Measurements from ENCODE around the gene ATXN2.

The ATXN2 gene

GRCh38 chr12:111412007-111412829 is 186.9 kb downstream of the ATXN2 start:
- no peak for ATAC-seq
- H3K36me3 Mint-ChIP-seq (ENCODE audit: low read depth) = peaks cover 40% of the 10 kb centered on the region
- H3K4me1 Mint-ChIP-seq = peaks cover 82% of the 10 kb centered on the region
- no peak for DNase-seq
- H3K9me3 Mint-ChIP-seq = no peaks in the 10 kb centered on the region
- H3K27ac Mint-ChIP-seq = peak overlapping the region; percentile 87
- peak overlapping the region; percentile 33 for H3K4me3 Mint-ChIP-seq
- H3K27me3 Mint-ChIP-seq = no peaks in the 10 kb centered on the region

- DNase-seq (no peak), ATAC-seq (no peak)
- peaks cover 40% of the 10 kb centered on the region for H3K36me3 Mint-ChIP-seq (ENCODE audit: low read depth)
- H3K4me1 Mint-ChIP-seq = peaks cover 82% of the 10 kb centered on the region
- peak overlapping the region; percentile 89 for H3K4me3 Mint-ChIP-seq
- no peaks in the 10 kb centered on the region for H3K27me3 Mint-ChIP-seq
- peak overlapping the region; percentile 90 for H3K27ac Mint-ChIP-seq
- H3K9me3 Mint-ChIP-seq = no peaks in the 10 kb centered on the region
Observed at GRCh38 chr12:111411185-111411764, 187.8 kb downstream of the ATXN2 start.

GRCh38 chr12:111410431-111411184 is 188.5 kb downstream of the ATXN2 start:
- Mint-ChIP-seq H3K27me3 (no peaks in the 10 kb centered on the region), H3K4me3 (peak overlapping the region; percentile 89), H3K36me3 (ENCODE audit: low read depth) (peaks cover 37% of the 10 kb centered on the region), H3K9me3 (no peaks in the 10 kb centered on the region), H3K4me1 (peaks cover 80% of the 10 kb centered on the region), H3K27ac (peak overlapping the region; percentile 90)
- ATAC-seq (no peak), DNase-seq (no peak)

DNA sequence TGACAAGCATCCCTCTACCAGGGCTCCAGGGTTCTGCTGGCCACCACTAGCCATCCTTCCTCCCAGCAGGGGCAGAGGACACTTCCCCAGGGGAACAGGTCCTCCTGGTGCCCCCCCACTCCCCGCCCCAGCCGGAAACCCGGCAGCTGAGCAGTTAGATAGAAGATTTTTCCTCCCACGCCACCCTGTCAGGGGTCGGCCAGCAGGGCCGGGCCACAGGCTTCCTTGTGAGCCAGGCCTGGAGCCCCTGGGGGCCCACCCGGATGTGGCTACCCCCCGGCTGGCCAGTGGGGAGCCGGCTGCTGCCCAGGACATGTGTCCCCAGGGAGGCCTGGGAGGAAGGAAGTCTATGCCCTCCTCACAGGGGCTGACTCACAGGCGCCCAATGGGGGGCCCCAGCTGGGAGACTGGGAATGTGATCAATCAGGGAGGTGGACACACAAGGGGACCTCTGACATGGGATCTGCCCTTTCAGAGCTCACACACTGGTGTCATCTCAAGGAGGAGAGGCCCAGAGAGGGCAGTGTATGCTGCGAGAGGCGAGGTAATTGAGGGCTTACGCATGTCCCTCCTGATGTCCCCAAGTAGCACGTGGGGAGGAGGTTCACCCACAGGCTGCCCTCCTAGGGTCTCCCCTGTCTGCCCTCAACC is 189.2 kb downstream of the ATXN2 start:
- Mint-ChIP-seq H3K27me3 (no peaks in the 10 kb centered on the region), H3K36me3 (ENCODE audit: low read depth) (peaks cover 34% of the 10 kb centered on the region), H3K4me1 (peaks cover 77% of the 10 kb centered on the region), H3K27ac (peak overlapping the region; percentile 90), H3K9me3 (no peaks in the 10 kb centered on the region), H3K4me3 (peak overlapping the region; percentile 89)
- ATAC-seq (no peak), DNase-seq (peak; percentile 59)

GRCh38 chr12:111409403-111409779 is 189.7 kb downstream of the ATXN2 start:
- H3K4me3 Mint-ChIP-seq = peak overlapping the region; percentile 89
- peak overlapping the region; percentile 90 for H3K27ac Mint-ChIP-seq
- no peaks in the 10 kb centered on the region for H3K9me3 Mint-ChIP-seq
- H3K36me3 Mint-ChIP-seq (ENCODE audit: low read depth) = peaks cover 30% of the 10 kb centered on the region
- H3K4me1 Mint-ChIP-seq = peaks cover 77% of the 10 kb centered on the region
- no peaks in the 10 kb centered on the region for H3K27me3 Mint-ChIP-seq
- ATAC-seq (no peak), DNase-seq (no peak)

DNA sequence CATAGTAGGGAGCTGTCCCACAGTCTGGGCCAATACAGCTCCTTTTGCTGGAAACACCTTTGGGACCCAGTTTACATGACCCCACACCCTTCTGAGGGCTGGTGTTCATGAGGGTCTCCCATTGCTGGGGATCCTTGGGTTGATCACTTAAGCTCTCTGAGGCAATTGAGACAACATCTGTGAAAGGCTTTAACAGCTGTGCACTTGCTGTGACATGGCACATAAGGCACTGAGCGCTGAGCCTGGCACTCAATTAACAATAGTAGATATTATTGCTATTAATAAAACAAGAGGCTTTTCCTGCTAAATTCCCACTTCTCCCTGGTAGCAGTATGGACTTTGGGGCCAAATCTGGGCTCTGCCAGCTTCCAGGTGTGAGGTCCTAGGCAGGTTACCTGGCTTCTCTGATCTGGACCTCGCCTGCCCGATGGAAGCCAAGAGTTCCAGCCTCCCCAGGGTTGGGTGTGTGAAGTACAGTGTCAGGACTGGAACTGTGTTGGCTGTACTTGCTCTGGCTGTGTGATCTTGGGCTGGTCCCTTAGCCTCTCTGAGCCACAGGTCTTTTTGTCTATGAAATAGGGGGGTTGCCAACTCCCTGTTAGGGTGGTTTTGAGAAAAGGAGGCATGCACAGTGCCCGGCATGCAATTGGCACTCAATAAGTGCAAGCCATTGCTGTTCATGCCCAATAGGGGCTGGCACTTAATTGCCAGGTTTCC is 190.3 kb downstream of the ATXN2 start:
- H3K4me1 Mint-ChIP-seq = peaks cover 78% of the 10 kb centered on the region
- H3K9me3 Mint-ChIP-seq = no peaks in the 10 kb centered on the region
- DNase-seq (no peak), ATAC-seq (no peak)
- H3K36me3 Mint-ChIP-seq (ENCODE audit: low read depth) = peaks cover 30% of the 10 kb centered on the region
- H3K27me3 Mint-ChIP-seq = no peaks in the 10 kb centered on the region
- H3K4me3 Mint-ChIP-seq = peak overlapping the region; percentile 89
- H3K27ac Mint-ChIP-seq = peak overlapping the region; percentile 90

DNA sequence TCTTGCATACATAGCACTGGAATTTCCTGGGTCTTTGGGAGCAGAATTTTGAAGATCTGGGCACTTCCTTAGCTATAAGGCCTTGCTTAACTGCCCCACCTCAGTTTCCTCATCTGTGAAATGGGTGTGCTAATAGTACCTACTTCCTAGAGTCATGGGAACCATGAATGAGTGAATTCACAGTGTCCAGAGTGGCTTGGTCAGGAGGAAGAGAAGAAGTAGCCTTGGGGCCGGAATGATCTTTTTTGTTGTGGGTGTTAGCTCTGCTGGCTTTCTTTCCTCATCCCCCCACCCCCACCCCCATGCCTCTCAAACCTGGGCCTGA is 191.0 kb downstream of the ATXN2 start:
- H3K9me3 Mint-ChIP-seq = no peaks in the 10 kb centered on the region
- no peak for DNase-seq
- ATAC-seq = no peak
- H3K4me3 Mint-ChIP-seq = peak overlapping the region; percentile 89
- peaks cover 23% of the 10 kb centered on the region for H3K36me3 Mint-ChIP-seq (ENCODE audit: low read depth)
- peaks cover 78% of the 10 kb centered on the region for H3K4me1 Mint-ChIP-seq
- peak overlapping the region; percentile 90 for H3K27ac Mint-ChIP-seq
- H3K27me3 Mint-ChIP-seq = no peaks in the 10 kb centered on the region

DNA sequence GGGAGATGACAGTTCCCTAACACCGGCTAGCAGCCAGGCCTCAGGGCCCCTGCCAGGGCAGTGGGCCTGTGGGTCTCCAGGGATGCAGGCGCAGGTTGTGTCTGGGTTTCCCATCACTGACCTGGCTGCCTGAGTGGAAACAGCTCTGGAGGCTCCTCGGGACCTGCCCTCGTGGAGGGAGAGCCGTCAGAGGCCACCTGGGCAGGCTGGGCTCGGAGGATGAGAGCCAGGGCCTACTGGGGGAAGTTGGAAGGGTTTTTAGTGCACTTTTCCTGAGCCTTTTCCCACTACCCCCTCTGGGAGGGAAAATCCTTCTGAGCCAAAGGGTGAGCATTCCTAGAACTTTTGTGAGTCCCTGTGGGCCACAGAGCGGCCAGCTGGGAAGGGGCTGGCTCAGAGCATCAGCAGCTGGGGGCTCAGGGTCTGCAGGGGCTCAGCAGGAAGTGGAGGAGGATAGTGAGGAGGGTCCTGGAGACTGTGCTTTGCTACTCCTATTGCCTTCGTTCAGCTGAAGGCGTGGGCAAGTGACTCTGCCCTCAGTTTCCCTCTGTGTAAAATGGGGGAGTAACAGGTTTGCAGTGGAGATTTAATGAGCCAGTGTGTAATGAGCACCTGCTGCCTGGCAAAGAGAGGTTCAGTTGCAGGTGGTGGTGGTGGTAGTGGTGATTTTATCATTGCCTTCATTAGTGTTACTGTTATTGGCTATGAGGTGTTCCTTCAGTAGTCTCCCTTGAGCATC is 191.6 kb downstream of the ATXN2 start:
- ATAC-seq = no peak
- H3K36me3 Mint-ChIP-seq (ENCODE audit: low read depth) = peaks cover 19% of the 10 kb centered on the region

GRCh38 chr12:111406474-111407376 is 192.4 kb downstream of the ATXN2 start:
- no peaks in the 10 kb centered on the region for H3K9me3 Mint-ChIP-seq
- ATAC-seq (peak; percentile 1), DNase-seq (peak; percentile 68)
- peak overlapping the region; percentile 89 for H3K4me3 Mint-ChIP-seq
- H3K27ac Mint-ChIP-seq = peak overlapping the region; percentile 90
- H3K4me1 Mint-ChIP-seq = peaks cover 70% of the 10 kb centered on the region
- no peaks in the 10 kb centered on the region for H3K27me3 Mint-ChIP-seq
- peaks cover 15% of the 10 kb centered on the region for H3K36me3 Mint-ChIP-seq (ENCODE audit: low read depth)

More for the DNA sequence above, 191.6 kb downstream of the ATXN2 start:
- Mint-ChIP-seq H3K4me3 (peak overlapping the region; percentile 89), H3K4me1 (peaks cover 78% of the 10 kb centered on the region), H3K9me3 (no peaks in the 10 kb centered on the region), H3K27me3 (no peaks in the 10 kb centered on the region), H3K27ac (peak overlapping the region; percentile 90)
- no peak for DNase-seq

DNA sequence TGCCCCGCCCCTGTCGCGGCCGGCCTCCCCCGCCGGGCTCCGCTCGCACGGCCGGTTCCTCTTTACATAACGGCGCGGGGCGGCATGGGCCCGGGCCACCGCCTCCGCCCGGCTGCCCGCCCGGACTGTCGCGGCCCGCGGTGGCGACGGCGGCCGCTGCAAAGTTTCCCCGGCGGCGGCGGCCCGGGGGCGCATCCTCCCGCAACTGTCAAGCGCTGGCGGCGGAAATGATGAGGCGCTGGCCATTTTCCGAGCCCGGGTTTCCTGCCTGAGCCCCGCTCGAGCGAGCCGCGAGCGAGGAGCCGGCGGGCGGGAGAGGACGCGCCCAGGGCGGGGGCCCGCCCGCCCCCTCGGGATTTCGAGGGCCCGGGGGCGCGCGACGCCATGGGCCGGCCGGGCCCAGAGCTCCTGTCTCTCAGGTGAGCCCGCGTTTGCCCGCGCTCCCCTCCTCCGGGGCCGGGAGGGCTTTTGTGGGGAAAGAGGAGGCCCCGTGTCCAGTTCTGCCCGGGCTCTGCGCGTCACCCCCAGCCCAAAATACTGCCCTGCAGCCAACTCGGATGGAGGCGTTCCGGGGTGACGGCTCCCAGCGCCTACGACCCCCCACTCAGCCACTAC is 193.1 kb downstream of the ATXN2 start, which contains the start of gene SH2B3:
Gene SH2B3 (plus strand): TSS at position 65 of the 615 bp plus-strand sequence. CDS start 12,223 bp downstream, outside the sequence.
- DNase-seq (no peak), ATAC-seq (peak; percentile 4)
- Mint-ChIP-seq H3K27me3 (no peaks in the 10 kb centered on the region), H3K36me3 (ENCODE audit: low read depth) (peaks cover 15% of the 10 kb centered on the region), H3K27ac (peak within 1 kb of the TSS; percentile 97), H3K4me3 (peak within 1 kb of the TSS; percentile 89), H3K9me3 (no peaks in the 10 kb centered on the region), H3K4me1 (peaks cover 62% of the 10 kb centered on the region)

DNA sequence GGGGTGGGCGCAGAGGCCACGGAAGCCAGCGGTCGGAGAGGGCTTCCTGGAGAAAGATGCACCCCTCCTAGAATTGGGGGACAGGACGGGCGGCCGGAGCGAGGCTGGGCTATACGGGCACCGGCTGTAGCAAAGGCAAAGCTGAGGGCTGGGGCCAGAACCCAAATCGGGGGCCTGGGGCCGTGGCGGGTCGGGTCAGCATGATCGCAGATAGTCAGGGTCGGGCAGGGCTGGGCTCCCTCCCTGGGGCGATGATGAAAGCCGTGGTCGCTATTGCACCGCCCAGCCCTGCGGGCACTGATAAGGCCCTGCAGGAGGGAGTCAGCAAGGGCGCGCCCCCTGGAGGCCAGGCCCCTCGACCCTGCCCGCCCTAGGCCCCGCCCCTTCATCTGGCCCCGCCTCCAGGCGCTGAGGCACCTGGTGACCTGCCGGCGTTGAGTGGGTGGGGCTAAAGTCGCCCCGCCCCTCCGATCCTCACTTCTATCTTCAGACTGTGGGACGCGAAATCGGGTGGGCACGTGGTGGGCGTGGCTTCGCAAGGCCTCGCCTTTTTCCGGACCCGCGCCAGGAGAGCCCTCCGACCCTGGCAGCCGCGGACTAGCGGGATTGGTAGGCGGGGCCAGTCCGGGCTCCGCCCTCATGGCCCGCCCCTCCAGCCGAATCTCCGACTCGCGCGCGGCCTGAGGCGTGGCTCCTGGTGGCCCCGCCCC is 193.8 kb downstream of the ATXN2 start:
- peak overlapping the region; percentile 84 for H3K4me3 Mint-ChIP-seq
- H3K9me3 Mint-ChIP-seq = no peaks in the 10 kb centered on the region
- H3K4me1 Mint-ChIP-seq = peaks cover 60% of the 10 kb centered on the region
- ATAC-seq (peak; percentile 72), DNase-seq (peak; percentile 100)
- H3K27me3 Mint-ChIP-seq = no peaks in the 10 kb centered on the region
- peaks cover 15% of the 10 kb centered on the region for H3K36me3 Mint-ChIP-seq (ENCODE audit: low read depth)
- peak overlapping the region; percentile 97 for H3K27ac Mint-ChIP-seq
